ENCODE results near the gene NAMPT. TPM values are rescaled to one million over a fixed set of nuclear protein-coding genes. Genes with fewer than 3 reads are reported as not detected.

The NAMPT gene
- total RNA-seq, 1 donor from 2014 or later = 153 TPM

DNA sequence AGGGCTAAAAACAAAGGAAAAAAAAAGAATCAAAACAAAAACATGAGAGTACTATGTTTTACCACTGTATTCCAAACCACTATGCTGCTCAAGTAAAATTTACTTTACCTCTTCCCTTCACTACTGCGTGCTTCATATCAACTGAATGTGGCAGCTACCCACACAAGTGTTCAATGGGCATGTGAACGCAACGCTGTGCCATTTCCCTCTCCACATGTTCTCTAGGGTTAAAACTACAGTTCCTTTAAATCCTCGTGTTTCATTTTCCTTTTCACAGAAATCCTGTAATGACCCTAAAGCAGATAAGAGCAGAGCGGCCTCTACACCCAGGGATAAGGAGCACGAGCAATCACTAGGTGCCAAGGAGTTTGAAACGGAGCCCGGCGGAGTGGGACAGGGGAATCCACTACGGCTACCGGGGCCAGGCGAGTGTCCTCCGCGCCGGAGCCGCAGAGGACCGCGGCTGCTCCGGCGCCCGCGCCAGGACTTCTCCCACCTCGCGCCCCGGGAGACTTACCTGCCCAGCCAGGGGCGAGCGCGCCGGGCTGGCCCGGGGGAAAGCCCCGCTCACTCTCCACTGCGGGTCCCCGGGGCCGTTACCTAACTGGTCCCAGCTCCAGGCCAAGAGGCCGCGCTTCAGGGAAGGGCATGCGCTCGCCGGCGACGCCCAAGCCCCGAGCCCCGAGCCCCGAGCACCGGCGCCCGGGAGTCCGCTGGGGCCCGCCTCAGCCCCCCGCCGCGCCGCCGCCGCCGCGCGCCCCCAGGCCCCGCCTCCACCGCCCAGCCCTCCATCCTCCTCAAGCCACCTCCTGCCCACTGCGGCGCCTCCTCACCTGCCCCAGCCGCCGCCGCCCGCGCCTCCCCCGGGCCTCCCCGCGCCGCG is 711 bp downstream of the NAMPT start:
- peak overlapping the region; percentile 98 for H3K4me3 Mint-ChIP-seq (ENCODE audit: unreplicated experiment)

DNA sequence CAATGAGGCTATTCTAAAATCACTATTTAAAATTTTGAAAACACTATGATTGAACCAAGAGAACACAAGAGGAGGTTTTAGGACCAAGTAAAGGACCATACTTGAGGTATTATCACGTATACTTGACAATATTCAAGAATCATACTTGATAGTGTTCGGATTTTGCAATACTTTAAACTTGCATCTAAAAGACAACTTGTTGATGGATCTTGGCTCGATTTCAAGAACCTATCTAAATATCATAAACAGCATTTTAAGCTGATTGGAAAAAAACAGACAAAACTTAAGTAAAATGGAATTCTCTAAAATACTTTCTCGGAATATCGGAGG is 1.3 kb downstream of the NAMPT start:
- H3K9me3 Mint-ChIP-seq (ENCODE audit: unreplicated experiment) = no peaks in the 10 kb centered on the region
- peaks cover 19% of the 10 kb centered on the region for H3K36me3 Mint-ChIP-seq (ENCODE audit: low read depth, unreplicated experiment)
- H3K4me3 Mint-ChIP-seq (ENCODE audit: unreplicated experiment) = peak overlapping the region; percentile 98
- no peak for DNase-seq (ENCODE audit: low spot score)
- H3K27me3 Mint-ChIP-seq (ENCODE audit: unreplicated experiment) = peaks cover 10% of the 10 kb centered on the region
- TF ChIP-seq, protein P1, sequence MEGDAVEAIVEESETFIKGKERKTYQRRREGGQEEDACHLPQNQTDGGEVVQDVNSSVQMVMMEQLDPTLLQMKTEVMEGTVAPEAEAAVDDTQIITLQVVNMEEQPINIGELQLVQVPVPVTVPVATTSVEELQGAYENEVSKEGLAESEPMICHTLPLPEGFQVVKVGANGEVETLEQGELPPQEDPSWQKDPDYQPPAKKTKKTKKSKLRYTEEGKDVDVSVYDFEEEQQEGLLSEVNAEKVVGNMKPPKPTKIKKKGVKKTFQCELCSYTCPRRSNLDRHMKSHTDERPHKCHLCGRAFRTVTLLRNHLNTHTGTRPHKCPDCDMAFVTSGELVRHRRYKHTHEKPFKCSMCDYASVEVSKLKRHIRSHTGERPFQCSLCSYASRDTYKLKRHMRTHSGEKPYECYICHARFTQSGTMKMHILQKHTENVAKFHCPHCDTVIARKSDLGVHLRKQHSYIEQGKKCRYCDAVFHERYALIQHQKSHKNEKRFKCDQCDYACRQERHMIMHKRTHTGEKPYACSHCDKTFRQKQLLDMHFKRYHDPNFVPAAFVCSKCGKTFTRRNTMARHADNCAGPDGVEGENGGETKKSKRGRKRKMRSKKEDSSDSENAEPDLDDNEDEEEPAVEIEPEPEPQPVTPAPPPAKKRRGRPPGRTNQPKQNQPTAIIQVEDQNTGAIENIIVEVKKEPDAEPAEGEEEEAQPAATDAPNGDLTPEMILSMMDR (IDR thresholded peaks at IDR 0.05; ENCODE audit: unreplicated experiment) = no peak
- peaks cover 35% of the 10 kb centered on the region for H3K4me1 Mint-ChIP-seq (ENCODE audit: unreplicated experiment)
- peak overlapping the region; percentile 80 for H3K27ac Mint-ChIP-seq (ENCODE audit: unreplicated experiment)

More for the DNA sequence above, 711 bp downstream of the NAMPT start:
- Mint-ChIP-seq H3K27me3 (ENCODE audit: unreplicated experiment) (peaks cover 10% of the 10 kb centered on the region), H3K4me1 (ENCODE audit: unreplicated experiment) (peaks cover 31% of the 10 kb centered on the region), H3K36me3 (ENCODE audit: low read depth, unreplicated experiment) (peaks cover 19% of the 10 kb centered on the region), H3K27ac (ENCODE audit: unreplicated experiment) (peak overlapping the region; percentile 80), H3K9me3 (ENCODE audit: unreplicated experiment) (no peaks in the 10 kb centered on the region)
- TF ChIP-seq, protein P1 (IDR thresholded peaks at IDR 0.05; ENCODE audit: unreplicated experiment) = no peak
- DNase-seq (ENCODE audit: low spot score) = peak; percentile 55

DNA sequence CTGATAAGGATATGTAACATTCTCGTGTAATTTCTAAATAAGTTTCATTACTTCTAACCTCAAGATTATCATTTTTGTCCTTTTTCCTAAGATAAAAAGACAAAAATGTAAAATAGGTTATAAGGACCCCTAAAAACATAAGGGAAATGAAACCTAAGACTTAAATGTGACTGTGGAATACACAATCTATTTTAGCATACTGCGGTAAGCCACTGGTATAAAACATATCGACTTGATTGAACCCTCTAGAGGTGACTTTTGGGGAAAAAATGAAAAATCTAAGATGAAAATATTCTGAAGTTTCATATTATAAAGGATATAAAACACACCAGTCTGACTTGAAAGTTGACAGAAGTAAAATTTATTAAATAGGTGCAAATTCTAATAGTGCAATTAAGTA is 1.9 kb downstream of the NAMPT start:
- Mint-ChIP-seq H3K36me3 (ENCODE audit: low read depth, unreplicated experiment) (peaks cover 19% of the 10 kb centered on the region), H3K4me3 (ENCODE audit: unreplicated experiment) (peak overlapping the region; percentile 98), H3K27ac (ENCODE audit: unreplicated experiment) (no peak overlapping the region), H3K4me1 (ENCODE audit: unreplicated experiment) (peaks cover 41% of the 10 kb centered on the region), H3K9me3 (ENCODE audit: unreplicated experiment) (no peaks in the 10 kb centered on the region), H3K27me3 (ENCODE audit: unreplicated experiment) (peaks cover 10% of the 10 kb centered on the region)
- TF ChIP-seq, protein P1 (IDR thresholded peaks at IDR 0.05; ENCODE audit: unreplicated experiment) = no peak
- DNase-seq (ENCODE audit: low spot score) = no peak

DNA sequence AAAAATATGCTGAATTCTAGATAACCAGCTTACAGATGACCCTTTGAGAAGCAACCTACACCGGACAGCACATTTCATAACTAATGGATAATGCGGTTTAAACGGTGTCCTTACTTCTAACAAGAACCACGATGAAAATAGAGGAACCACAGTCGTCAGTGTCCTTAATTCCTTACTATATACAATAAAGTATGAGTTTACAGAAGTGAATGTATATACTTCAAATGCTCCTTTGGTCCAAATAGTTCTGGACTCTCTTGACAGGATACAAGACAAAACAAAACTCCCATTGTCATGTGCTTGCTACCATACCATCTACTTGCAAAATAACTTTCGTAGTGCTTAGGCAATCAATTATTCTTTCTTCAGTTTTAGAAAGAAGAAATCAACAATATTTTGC is 2.4 kb downstream of the NAMPT start:
- Mint-ChIP-seq H3K4me3 (ENCODE audit: unreplicated experiment) (peak overlapping the region; percentile 98), H3K36me3 (ENCODE audit: low read depth, unreplicated experiment) (peaks cover 19% of the 10 kb centered on the region), H3K9me3 (ENCODE audit: unreplicated experiment) (no peaks in the 10 kb centered on the region), H3K27me3 (ENCODE audit: unreplicated experiment) (peaks cover 10% of the 10 kb centered on the region), H3K27ac (ENCODE audit: unreplicated experiment) (no peak overlapping the region), H3K4me1 (ENCODE audit: unreplicated experiment) (peaks cover 41% of the 10 kb centered on the region)
- TF ChIP-seq, protein P1 (IDR thresholded peaks at IDR 0.05; ENCODE audit: unreplicated experiment) = no peak
- no peak for DNase-seq (ENCODE audit: low spot score)
